K562 (cell line): ENCODE data around the gene CUL9. TPM values are rescaled to one million over a fixed set of nuclear protein-coding genes. Genes with fewer than 3 reads are reported as not detected.
A peak's percentile ranks its signal among the peaks of the same experiment; 100 is the strongest.

Source experiments
- GABPB1 ChIP-seq: sonication (generic); formaldehyde crosslinking; IDR thresholded peaks from 2 replicates; pipeline ENCODE4 v1.8.0; 2022; ENCODE audit warnings: mild to moderate bottlenecking, missing genetic modification reagents
- HES1 ChIP-seq: fragments of 450-650 bp; IDR thresholded peaks from 2 replicates; pipeline ENCODE4 v1.6.1; 2016; ENCODE audit warnings: low read depth, mild to moderate bottlenecking, moderate library complexity
- SMARCE1 ChIP-seq: fragments of 450-650 bp; IDR thresholded peaks from 2 replicates; pipeline ENCODE4 v1.7.1; 2016; ENCODE audit warnings: mild to moderate bottlenecking
- TGIF2 ChIP-seq: sonication (generic); formaldehyde crosslinking; IDR thresholded peaks from 2 replicates; pipeline ENCODE4 v1.8.1; 2022; ENCODE audit warnings: mild to moderate bottlenecking, missing genetic modification reagents, moderate library complexity
- polyA plus RNA-seq, 8 experiments: library from polyadenylated mRNA; depleted of rRNA in 4 of 8; stranded (reverse) in 5 of 8; unstranded in 3 of 8; fragments of >200 nt; fragmentation: Nextera tagmentation in 2 of 8; fragmentation: Illumina TruSeq in 1 of 8; extraction: Ambion mirVana in 2 of 8; extraction: Trizol in 1 of 8; gene quantifications; 2 replicates each; pipeline versions ENCODE4 v1.2.1 to v1.2.3, GENCODE V29; 2011 to 2014; ENCODE audit warnings: inconsistent platforms in 1 of 8, missing spikeins in 1 of 8
- total RNA-seq, 7 experiments: library from RNA; depleted of rRNA in 6 of 7; stranded (reverse); fragments of >200 nt in 6 of 7; fragmentation: Illumina TruSeq in 2 of 7; extraction: Trizol in 2 of 7; gene quantifications; 2 replicates each; pipeline versions ENCODE4 v1.2.1 to v1.2.3, GENCODE V29; 2011 to 2021; ENCODE audit warnings: low replicate concordance in 1 of 7
- TF ChIP-seq, protein P1 (sequence below), 2 experiments: fragments of 450-650 bp in 1 of 2; sonication (generic) in 1 of 2; formaldehyde crosslinking in 1 of 2; IDR thresholded peaks; 2 replicates each; pipeline versions ENCODE4 v1.7.1 to v1.9.0; 2016 to 2022; ENCODE audit warnings: inconsistent platforms in 1 of 2, mild to moderate bottlenecking in 1 of 2, missing genetic modification reagents in 1 of 2

The CUL9 gene
- total and polyA plus RNA-seq, 9 of the 15 experiments (the other 6 are each of a cell fraction or from before 2014, with no cell fraction given) = 0.50 to 20.7 (median 6.6) TPM

GRCh38 chr6:43228951-43229802 is 47.2 kb downstream of the CUL9 start, which contains the start of gene DNPH1 (continued):
- TF ChIP-seq, protein P1, sequence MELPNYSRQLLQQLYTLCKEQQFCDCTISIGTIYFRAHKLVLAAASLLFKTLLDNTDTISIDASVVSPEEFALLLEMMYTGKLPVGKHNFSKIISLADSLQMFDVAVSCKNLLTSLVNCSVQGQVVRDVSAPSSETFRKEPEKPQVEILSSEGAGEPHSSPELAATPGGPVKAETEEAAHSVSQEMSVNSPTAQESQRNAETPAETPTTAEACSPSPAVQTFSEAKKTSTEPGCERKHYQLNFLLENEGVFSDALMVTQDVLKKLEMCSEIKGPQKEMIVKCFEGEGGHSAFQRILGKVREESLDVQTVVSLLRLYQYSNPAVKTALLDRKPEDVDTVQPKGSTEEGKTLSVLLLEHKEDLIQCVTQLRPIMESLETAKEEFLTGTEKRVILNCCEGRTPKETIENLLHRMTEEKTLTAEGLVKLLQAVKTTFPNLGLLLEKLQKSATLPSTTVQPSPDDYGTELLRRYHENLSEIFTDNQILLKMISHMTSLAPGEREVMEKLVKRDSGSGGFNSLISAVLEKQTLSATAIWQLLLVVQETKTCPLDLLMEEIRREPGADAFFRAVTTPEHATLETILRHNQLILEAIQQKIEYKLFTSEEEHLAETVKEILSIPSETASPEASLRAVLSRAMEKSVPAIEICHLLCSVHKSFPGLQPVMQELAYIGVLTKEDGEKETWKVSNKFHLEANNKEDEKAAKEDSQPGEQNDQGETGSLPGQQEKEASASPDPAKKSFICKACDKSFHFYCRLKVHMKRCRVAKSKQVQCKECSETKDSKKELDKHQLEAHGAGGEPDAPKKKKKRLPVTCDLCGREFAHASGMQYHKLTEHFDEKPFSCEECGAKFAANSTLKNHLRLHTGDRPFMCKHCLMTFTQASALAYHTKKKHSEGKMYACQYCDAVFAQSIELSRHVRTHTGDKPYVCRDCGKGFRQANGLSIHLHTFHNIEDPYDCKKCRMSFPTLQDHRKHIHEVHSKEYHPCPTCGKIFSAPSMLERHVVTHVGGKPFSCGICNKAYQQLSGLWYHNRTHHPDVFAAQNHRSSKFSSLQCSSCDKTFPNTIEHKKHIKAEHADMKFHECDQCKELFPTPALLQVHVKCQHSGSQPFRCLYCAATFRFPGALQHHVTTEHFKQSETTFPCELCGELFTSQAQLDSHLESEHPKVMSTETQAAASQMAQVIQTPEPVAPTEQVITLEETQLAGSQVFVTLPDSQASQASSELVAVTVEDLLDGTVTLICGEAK (IDR thresholded peaks at IDR 0.05) = peak; percentile 18; the same call in 1 of the 2 replicates
- TF ChIP-seq, protein P1 (CRISPR knock-in tag; IDR thresholded peaks at IDR 0.05) = no peak
- TF ChIP-seq HES1 = no peak; the same call in 1 of the 2 replicates
- peak; percentile 71 for TF ChIP-seq GABPB1 (CRISPR knock-in tag)
- TF ChIP-seq SMARCE1 = no peak
- peak; percentile 85 for TF ChIP-seq TGIF2
